ENCODE data around the gene LIN28A. TPM values are rescaled to one million over a fixed set of nuclear protein-coding genes. Genes with fewer than 3 reads are reported as not detected.
A peak's percentile ranks its signal among the peaks of the same experiment; 100 is the strongest.

Gene LIN28A
- total and polyA plus RNA-seq, 7 experiments from 2014 or later = not detected

- no peaks in the 10 kb centered on the region for H3K27me3 ChIP-seq (ENCODE audit: control insufficient read depth in 2 of 2, insufficient read depth in 2 of 2, low read length in 2 of 2)
- peaks cover 14 to 48% (median 16%) of the 10 kb centered on the region in 3 experiments for H3K36me3 ChIP-seq (ENCODE audit: control insufficient read depth in 2 of 3, insufficient read depth in 3 of 3, low read length in 3 of 3)
- Mint-ChIP-seq H3K27me3 (peaks cover 0 to 2% (median 0%) of the 10 kb centered on the region in 5 donors), H3K36me3 (peaks cover 0 to 42% (median 21%) of the 10 kb centered on the region in 5 donors), H3K4me3 (no peak overlapping the region), H3K4me1 (peaks cover 10 to 48% (median 38%) of the 10 kb centered on the region in 7 donors), H3K27ac (peak overlapping the region in 5 of 9 donors; percentile 3 to 69 (median 49)), H3K9me3 (peaks cover 0 to 1% (median 0%) of the 10 kb centered on the region in 11 donors)
- ChIA-PET CTCF (no interaction called here), POLR2A (interaction anchor here (0.6 to 1.0 kb wide), 3 partner anchors 24 to 1426 kb away, joined by 3 to 6 read pairs (median 5); no protein-coding TSS in a partner anchor)
- no peak overlapping the region for H3K4me3 ChIP-seq (ENCODE audit: low read length)
- intact Hi-C loops (cut with micrococcal nuclease) = no loop called here
- H3K4me1 ChIP-seq (ENCODE audit: control insufficient read depth in 2 of 2, insufficient read depth in 2 of 2, low read length in 2 of 2) = peaks cover 16 to 21% of the 10 kb centered on the region in 2 donors
- ATAC-seq (no peak), DNase-seq (no peak)
- H3K27ac ChIP-seq (ENCODE audit: low read depth, low read length) = peak overlapping the region; percentile 2
- H3K9me3 ChIP-seq (ENCODE audit: control insufficient read depth in 2 of 3, low read length in 3 of 3) = no peaks in the 10 kb centered on the region
These were observed 66.3 kb downstream of the LIN28A start for GRCh38 chr1:26476958-26477357.

GRCh38 chr1:26477446-26478152 lies 67.0 kb downstream of the LIN28A start:
- H3K36me3 ChIP-seq (ENCODE audit: control insufficient read depth in 2 of 3, insufficient read depth in 3 of 3, low read length in 3 of 3) = peaks cover 14 to 44% (median 16%) of the 10 kb centered on the region in 3 experiments
- no peaks in the 10 kb centered on the region for H3K9me3 ChIP-seq (ENCODE audit: control insufficient read depth in 2 of 3, low read length in 3 of 3)
- no peak for DNase-seq
- H3K4me1 ChIP-seq (ENCODE audit: control insufficient read depth in 2 of 2, insufficient read depth in 2 of 2, low read length in 2 of 2) = peaks cover 16 to 21% of the 10 kb centered on the region in 2 donors
- H3K4me3 ChIP-seq (ENCODE audit: low read length) = no peak overlapping the region
- Mint-ChIP-seq H3K27me3 (no peaks in the 10 kb centered on the region), H3K36me3 (peaks cover 0 to 43% (median 21%) of the 10 kb centered on the region in 5 donors), H3K4me3 (no peak overlapping the region), H3K4me1 (peaks cover 12 to 48% (median 38%) of the 10 kb centered on the region in 7 donors), H3K9me3 (peaks cover 0 to 1% (median 0%) of the 10 kb centered on the region in 11 donors), H3K27ac (peak overlapping the region in 6 of 9 donors; percentile 7 to 69 (median 36))
- POLR2A ChIA-PET = interaction anchor here (0.9 to 1.0 kb wide), 2 partner anchors 23 to 356 kb away, joined by 3 to 5 read pairs; no protein-coding TSS in a partner anchor
- H3K27ac ChIP-seq (ENCODE audit: low read depth, low read length) = peak overlapping the region; percentile 2
- CTCF ChIA-PET = no interaction called here
- intact Hi-C loops (cut with micrococcal nuclease) = no loop called here
- no peaks in the 10 kb centered on the region for H3K27me3 ChIP-seq (ENCODE audit: control insufficient read depth in 2 of 2, insufficient read depth in 2 of 2, low read length in 2 of 2)
- ATAC-seq = no peak

DNA sequence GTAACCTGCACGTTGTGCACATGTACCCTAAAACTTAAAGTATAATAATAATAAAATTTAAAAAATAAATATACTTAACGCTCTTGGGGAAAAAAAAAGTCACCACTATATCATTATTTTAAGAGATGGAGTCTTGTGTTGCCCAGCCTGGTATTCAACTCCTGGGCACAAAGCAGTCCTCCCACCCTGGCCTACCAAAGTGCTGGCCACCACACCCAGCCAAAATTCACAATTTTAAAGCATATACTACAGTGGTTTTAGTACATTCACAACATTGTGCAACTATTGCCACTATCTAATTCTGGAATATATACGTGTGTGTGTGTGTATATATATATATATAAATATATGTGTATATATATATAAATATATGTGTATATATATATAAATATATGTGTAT lies 67.5 kb downstream of the LIN28A start:
- peaks cover 14 to 42% (median 16%) of the 10 kb centered on the region in 3 experiments for H3K36me3 ChIP-seq (ENCODE audit: control insufficient read depth in 2 of 3, insufficient read depth in 3 of 3, low read length in 3 of 3)
- no peaks in the 10 kb centered on the region for H3K9me3 ChIP-seq (ENCODE audit: control insufficient read depth in 2 of 3, low read length in 3 of 3)
- no peak overlapping the region for H3K4me3 ChIP-seq (ENCODE audit: low read length)
- intact Hi-C loops (cut with micrococcal nuclease) = no loop called here
- no peak for DNase-seq
- CTCF ChIA-PET = no interaction called here
- H3K27me3 ChIP-seq (ENCODE audit: control insufficient read depth in 2 of 2, insufficient read depth in 2 of 2, low read length in 2 of 2) = no peaks in the 10 kb centered on the region
- Mint-ChIP-seq H3K9me3 (peaks cover 0 to 1% (median 0%) of the 10 kb centered on the region in 11 donors), H3K36me3 (peaks cover 0 to 42% (median 21%) of the 10 kb centered on the region in 5 donors), H3K4me3 (no peak overlapping the region), H3K27me3 (no peaks in the 10 kb centered on the region), H3K4me1 (peaks cover 12 to 48% (median 41%) of the 10 kb centered on the region in 7 donors), H3K27ac (peak overlapping the region in 1 of 9 donors; percentile 76)
- no peak overlapping the region for H3K27ac ChIP-seq (ENCODE audit: low read depth, low read length)
- H3K4me1 ChIP-seq (ENCODE audit: control insufficient read depth in 2 of 2, insufficient read depth in 2 of 2, low read length in 2 of 2) = peaks cover 16 to 21% of the 10 kb centered on the region in 2 donors
- POLR2A ChIA-PET = no interaction called here
- ATAC-seq = no peak

DNA sequence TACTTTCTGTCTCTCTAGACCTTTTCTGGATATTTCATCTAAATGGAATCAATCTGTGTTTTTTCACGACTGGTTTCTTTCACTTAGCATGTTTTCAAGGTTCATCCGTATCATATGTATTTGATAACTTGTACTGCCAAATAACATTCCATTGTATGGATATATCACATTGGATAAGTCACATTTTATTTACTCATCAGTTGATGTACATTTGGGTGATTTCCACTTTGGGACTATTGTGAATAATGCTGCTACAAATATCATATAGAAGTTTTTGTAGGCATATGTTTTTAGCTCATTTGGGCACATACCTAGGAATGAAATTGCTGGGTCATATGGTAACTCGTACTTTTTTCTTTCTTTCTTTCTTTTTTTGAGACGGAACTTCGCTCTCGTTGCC lies 68.4 kb downstream of the LIN28A start:
- DNase-seq (no peak), ATAC-seq (no peak)
- H3K4me3 Mint-ChIP-seq = no peak overlapping the region
- Histone ChIP-seq H3K4me3 (ENCODE audit: low read length) (no peak overlapping the region), H3K36me3 (ENCODE audit: control insufficient read depth in 2 of 3, insufficient read depth in 3 of 3, low read length in 3 of 3) (peaks cover 12 to 36% (median 14%) of the 10 kb centered on the region in 3 experiments), H3K27me3 (ENCODE audit: control insufficient read depth in 2 of 2, insufficient read depth in 2 of 2, low read length in 2 of 2) (no peaks in the 10 kb centered on the region), H3K4me1 (ENCODE audit: control insufficient read depth in 2 of 2, insufficient read depth in 2 of 2, low read length in 2 of 2) (peaks cover 10 to 12% of the 10 kb centered on the region in 2 donors), H3K9me3 (ENCODE audit: control insufficient read depth in 2 of 3, low read length in 3 of 3) (no peaks in the 10 kb centered on the region), H3K27ac (ENCODE audit: low read depth, low read length) (no peak overlapping the region)
- peaks cover 0 to 34% (median 17%) of the 10 kb centered on the region in 5 donors for H3K36me3 Mint-ChIP-seq
- peaks cover 0 to 1% (median 0%) of the 10 kb centered on the region in 11 donors for H3K9me3 Mint-ChIP-seq
- ChIA-PET POLR2A (interaction anchor here (0.6 to 0.9 kb wide), 2 partner anchors 22 to 47 kb away, joined by 3 to 4 read pairs; no protein-coding TSS in a partner anchor), CTCF (interaction anchor here (0.6 kb wide), 1 partner anchor 743 kb away, joined by 3 read pairs; no protein-coding TSS in a partner anchor)
- H3K4me1 Mint-ChIP-seq = peaks cover 6 to 42% (median 33%) of the 10 kb centered on the region in 7 donors
- intact Hi-C loops (cut with micrococcal nuclease) = no loop called here
- H3K27me3 Mint-ChIP-seq = no peaks in the 10 kb centered on the region
- H3K27ac Mint-ChIP-seq = peak overlapping the region in 7 of 9 donors; percentile 3 to 86 (median 35)

Other genes starting within 250 kb of the LIN28A start
- gene C1orf232, start 241.9 kb upstream of the LIN28A start, total RNA-seq = not detected
- gene C1orf232, start 241.9 kb upstream of the LIN28A start, polyA plus RNA-seq = not detected
- 10 to 100 TPM in 2 of 5 experiments, 1 to 10 TPM in 3; 7.8 to 36.3 (median 9.6) TPM for gene ZNF593, start 240.9 kb upstream of the LIN28A start, total RNA-seq
- 10 to 100 TPM; 22.2 to 25.3 TPM for gene ZNF593, start 240.9 kb upstream of the LIN28A start, polyA plus RNA-seq
- gene ZNF593OS, start 239.0 kb upstream of the LIN28A start, total RNA-seq = not detected
- gene ZNF593OS, start 239.0 kb upstream of the LIN28A start, polyA plus RNA-seq = under 1 TPM in 1 of 2 donors, not detected in 1; 0.97 TPM
- 1 to 10 TPM; 2.4 to 7.5 (median 4.6) TPM for gene CNKSR1, start 233.3 kb upstream of the LIN28A start, total RNA-seq
- 1 to 10 TPM in 1 of 2 donors, under 1 TPM in 1; 0.63 to 1.4 TPM for gene CNKSR1, start 233.3 kb upstream of the LIN28A start, polyA plus RNA-seq
- gene CATSPER4, start 220.2 kb upstream of the LIN28A start, total RNA-seq = not detected
- not detected for gene CATSPER4, start 220.2 kb upstream of the LIN28A start, polyA plus RNA-seq
- 10 to 100 TPM; 12.1 to 34.8 (median 20.7) TPM for gene CEP85, start 176.6 kb upstream of the LIN28A start, total RNA-seq
- gene CEP85, start 176.6 kb upstream of the LIN28A start, polyA plus RNA-seq = 10 to 100 TPM in 1 of 2 donors, 1 to 10 TPM in 1; 5.4 to 12.1 TPM
- gene SH3BGRL3, start 130.7 kb upstream of the LIN28A start, total RNA-seq = 100 to 1,000 TPM; 156 to 636 (median 224) TPM
- 100 to 1,000 TPM; 569 to 630 TPM for gene SH3BGRL3, start 130.7 kb upstream of the LIN28A start, polyA plus RNA-seq
- 100 to 1,000 TPM in 3 of 5 experiments, 10 to 100 TPM in 2; 35.7 to 131 (median 124) TPM for gene UBXN11, start 104.2 kb upstream of the LIN28A start, total RNA-seq
- 10 to 100 TPM; 10.5 to 13.6 TPM for gene UBXN11, start 104.2 kb upstream of the LIN28A start, polyA plus RNA-seq
- 1,000 to 10,000 TPM in 3 of 5 experiments, 100 to 1,000 TPM in 2; 719 to 1,390 (median 1,130) TPM for gene CD52, start 92.9 kb upstream of the LIN28A start, total RNA-seq
- 1,000 to 10,000 TPM; 7,628 to 8,133 TPM for gene CD52, start 92.9 kb upstream of the LIN28A start, polyA plus RNA-seq
- gene CRYBG2, start 56.7 kb upstream of the LIN28A start, total RNA-seq = 1 to 10 TPM in 3 of 5 experiments, under 1 TPM in 1, not detected in 1; 0.59 to 1.5 (median 1.2) TPM
- 1 to 10 TPM in 1 of 2 donors, not detected in 1; 1.1 TPM for gene CRYBG2, start 56.7 kb upstream of the LIN28A start, polyA plus RNA-seq
- 1 to 10 TPM in 1 of 5 experiments, under 1 TPM in 2, not detected in 2; 0.22 to 6.3 (median 0.51) TPM for gene ZNF683, start 38.1 kb upstream of the LIN28A start, total RNA-seq
- not detected for gene ZNF683, start 38.1 kb upstream of the LIN28A start, polyA plus RNA-seq
- 10 to 100 TPM; 28.1 to 58.9 (median 37.7) TPM for gene DHDDS, start 21.5 kb downstream of the LIN28A start, total RNA-seq
- gene DHDDS, start 21.5 kb downstream of the LIN28A start, polyA plus RNA-seq = 10 to 100 TPM; 20.7 to 23.8 TPM
- gene HMGN2, start 61.6 kb downstream of the LIN28A start, total RNA-seq = 100 to 1,000 TPM; 304 to 783 (median 360) TPM
- 100 to 1,000 TPM; 784 to 901 TPM for gene HMGN2, start 61.6 kb downstream of the LIN28A start, polyA plus RNA-seq
- gene RPS6KA1, start 118.9 kb downstream of the LIN28A start, total RNA-seq = 100 to 1,000 TPM in 2 of 5 experiments, 10 to 100 TPM in 3; 53.8 to 205 (median 97.6) TPM
- gene RPS6KA1, start 118.9 kb downstream of the LIN28A start, polyA plus RNA-seq = 100 to 1,000 TPM; 109 to 131 TPM